NCI-H146 (cell line): ENCODE data around the gene ADAM23.

Experiments used
- DNase-seq: peaks from one replicate; lab custom pipeline; 2025; lab: John Stamatoyannopoulos, UW

The ADAM23 gene

DNA sequence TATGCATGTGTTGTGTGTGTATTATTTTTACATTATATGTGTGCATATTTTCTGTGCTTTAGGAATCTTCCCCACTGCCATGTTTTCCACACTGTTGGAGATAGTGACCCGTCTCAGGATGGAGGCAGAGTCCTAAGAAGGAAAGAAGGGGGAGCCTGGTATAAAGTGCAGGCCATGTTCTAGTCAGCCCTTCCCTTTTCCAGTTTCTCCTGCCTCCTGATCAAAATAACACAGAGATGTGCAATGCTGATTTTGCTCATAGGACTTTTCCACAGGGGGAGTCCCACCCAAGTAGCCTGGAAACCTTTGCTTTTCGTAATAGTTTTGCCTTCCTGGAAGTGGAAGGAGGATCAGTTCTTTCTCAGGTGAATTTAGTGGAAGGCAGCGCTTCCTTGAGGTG lies 126.1 kb downstream of the ADAM23 start:
- DNase-seq = no peak

DNA sequence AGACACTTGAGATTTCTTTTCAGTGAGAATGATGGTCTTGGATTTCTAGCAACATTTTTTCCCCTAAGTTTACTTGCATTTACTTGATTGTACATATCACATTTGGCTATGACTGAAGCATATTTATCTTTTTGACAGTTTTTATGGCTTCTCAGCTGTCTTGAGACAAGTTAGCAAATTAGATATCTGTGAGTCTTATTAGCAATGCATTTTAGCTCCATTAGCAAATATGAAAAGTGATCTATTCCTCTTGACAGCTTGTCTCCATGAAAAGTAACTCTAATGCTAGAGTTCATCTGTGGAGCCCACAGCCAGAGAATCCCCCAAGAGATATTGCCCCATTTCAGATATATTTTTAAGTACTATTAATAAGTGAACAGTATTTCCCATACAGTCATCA lies 126.9 kb downstream of the ADAM23 start:
- DNase-seq = no peak

DNA sequence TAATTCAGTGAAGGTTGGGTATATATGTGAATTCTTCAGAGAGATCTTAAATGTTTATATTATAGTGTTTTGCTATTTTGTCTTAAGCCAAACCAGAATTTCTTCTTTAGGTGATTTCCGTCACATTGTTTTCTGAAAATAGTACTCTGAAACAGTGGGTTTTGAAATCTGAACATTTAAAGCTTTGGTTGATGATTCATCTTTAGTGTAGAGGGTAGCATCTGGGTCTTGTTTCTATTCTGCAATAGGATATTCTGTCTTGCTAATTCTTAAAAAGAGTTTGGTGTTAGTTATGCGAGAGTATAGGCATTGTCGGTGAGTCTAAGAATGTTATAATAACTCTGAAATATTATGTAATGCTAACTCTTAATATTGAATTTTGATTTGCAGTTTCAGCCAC lies 129.4 kb downstream of the ADAM23 start:
- DNase-seq = no peak

DNA sequence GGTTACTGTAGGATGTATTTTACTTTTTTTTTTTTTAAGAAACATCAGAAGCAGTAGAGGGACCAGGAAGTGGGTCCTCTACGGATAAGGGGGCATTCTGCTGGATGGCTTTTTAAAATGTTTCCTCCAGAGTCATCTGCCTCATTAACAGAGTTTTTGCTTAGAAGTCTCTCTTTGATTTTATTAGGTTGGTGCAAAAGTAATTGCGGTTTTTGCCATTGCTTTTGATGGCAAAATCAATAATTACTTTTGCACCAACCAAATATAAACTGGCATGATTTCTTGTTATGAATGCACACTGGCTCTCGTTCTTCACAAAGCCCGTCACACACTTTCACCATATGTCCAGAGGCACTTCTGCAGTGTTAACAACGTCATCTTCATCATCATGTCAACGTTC lies 130.5 kb downstream of the ADAM23 start:
- no peak for DNase-seq

DNA sequence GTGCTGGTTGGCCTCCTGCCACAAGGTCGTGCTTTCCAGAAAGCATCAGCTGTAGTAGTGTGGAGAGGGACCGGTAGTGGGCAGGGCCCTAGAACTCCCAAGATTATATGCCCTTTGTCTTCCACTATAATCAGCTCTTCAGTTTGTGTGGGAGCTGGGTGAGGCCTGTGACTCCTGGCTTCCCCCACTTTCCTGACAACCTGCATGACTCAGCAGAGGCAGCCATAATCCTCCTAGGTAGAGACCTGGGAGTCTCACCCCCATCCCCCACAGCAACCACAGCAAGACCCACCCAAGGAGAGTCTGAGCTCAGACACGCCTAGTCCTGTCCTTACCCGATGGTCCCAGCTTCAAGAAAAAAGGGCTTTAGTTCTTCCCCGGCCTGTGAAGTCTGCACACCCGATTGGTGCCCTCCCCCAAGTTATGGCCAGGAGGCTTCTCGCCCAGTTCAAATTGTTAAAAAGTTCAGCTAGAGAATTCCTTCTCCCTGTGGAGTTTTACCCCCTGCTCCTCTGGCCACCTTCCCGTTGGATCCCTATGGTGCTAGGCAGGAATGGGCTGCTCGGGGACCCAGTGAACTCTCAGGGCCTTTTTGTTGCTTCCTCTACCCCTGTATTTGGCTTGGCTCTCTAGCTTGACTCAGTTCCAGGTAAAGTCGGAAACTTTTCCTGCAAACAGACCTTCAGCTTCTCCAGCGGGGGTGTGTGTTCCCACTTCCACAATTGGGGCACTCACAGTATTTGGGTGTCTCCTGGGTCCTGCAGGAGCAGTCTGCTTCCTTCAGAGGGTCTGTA lies 141.2 kb downstream of the ADAM23 start:
- no peak for DNase-seq

DNA sequence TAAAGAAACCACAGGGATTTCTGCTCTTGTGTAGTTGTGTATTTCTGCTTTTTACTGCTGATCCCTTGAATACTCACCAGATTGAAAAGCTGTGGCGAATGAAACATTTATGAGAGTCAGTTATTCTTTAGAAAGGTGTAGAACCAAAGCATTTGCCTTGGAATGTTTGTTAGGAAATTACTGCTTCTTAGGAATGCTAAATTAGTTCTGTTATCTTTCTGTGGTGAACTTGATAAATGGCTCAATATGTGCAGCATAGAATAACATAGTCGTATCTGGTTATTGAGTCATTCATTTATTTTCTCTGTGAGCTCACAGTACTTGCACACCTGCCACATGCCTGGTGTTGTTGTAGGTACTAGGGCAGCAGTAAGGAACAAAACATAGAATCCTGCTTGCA lies 142.0 kb downstream of the ADAM23 start:
- no peak for DNase-seq

DNA sequence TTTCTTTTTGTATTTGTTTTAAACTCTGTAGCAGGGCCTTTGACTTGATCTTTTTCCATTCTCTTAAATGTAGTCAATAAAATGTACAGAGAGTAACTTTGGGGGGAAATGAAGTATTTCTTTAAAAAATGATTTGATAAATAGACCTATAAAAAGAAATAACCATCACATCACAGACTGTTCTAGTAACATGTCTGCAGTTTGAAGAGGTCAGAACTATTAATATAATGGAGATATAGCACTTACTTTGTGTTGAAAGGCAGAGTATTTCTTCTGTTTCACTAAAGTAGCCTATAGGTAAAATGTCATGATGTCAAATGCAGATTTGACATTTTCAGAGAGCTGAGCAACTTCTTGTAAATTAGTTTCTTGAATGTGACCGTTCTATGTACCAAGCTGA lies 143.3 kb downstream of the ADAM23 start:
- no peak for DNase-seq

DNA sequence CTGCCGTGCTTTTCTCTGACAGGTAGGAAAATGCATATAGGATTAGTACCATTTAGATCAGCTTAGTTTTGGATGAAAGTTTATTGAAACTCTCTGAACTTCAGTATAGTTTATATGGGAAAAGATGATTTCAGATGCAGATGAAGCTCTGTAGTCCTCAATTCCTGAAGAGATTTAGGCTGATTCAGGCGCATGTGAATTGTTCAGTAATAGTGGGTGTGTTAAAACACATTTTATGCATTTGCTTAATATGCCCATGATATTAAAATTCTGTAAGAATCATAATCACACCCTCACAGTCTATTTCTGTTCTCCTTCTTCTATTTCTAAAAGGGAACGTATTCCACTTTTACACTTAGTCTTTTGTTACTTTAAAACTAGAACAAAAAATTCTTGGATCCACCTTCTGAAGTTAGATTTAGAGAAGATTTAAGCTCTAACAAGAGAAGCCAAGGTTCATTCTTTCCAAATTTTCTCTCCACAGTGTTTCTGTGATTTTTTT lies 154.4 kb downstream of the ADAM23 start:
- DNase-seq = no peak

DNA sequence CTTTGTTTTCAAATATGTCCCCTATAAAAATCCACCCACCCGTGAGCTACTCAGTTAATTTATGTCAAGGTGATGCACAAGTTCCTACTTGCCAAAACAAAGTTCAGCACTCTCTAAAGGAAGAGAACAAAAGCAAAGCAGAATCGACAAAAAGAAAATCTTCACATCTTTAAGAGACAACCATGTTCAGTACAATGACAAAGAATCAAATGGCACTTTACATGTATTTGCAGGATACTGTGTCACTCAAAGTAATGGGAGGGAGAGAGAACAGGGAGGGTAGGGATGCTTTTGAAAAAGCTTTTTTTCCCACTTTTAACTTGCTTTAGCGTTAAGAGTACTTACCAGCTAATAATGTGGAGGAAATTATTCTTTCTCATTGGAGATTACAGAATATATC lies 159.9 kb downstream of the ADAM23 start:
- no peak for DNase-seq

DNA sequence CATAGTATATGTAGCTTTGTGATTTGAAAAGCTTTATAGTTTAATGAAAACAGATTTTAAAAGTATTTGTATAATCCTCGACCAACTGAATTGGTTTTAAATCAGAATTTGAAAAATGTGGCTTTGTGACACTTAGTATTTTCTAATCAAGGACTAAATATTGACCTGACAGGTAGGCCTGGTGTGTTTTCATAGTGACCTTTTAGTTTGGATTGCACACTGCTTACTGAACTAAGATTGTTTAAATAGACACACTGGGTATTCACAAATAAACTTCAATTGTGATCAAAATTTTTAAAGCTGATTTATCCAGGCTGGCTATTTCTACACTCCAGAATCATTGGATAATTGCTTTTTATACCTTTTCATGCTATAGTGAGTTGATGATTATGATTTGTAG lies 167.1 kb downstream of the ADAM23 start:
- DNase-seq = no peak

DNA sequence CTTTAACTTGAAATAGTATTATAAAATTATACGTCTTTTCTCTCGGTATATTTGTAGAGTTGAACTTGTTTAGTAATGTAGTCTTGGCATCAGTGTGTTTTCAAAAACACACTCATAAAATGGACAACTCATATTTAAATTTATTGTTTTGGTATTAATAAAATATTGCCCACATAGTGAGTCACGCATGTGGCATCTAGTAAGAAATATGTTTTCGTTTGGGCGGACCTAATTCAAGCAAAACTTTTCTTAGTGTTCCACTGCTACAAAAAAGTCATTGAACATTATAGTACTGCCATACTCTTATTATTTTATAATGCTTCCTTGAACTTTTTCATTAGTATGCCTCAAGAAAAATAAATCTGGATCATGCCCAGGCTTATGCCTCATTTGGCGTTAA lies 167.9 kb downstream of the ADAM23 start:
- DNase-seq = no peak

DNA sequence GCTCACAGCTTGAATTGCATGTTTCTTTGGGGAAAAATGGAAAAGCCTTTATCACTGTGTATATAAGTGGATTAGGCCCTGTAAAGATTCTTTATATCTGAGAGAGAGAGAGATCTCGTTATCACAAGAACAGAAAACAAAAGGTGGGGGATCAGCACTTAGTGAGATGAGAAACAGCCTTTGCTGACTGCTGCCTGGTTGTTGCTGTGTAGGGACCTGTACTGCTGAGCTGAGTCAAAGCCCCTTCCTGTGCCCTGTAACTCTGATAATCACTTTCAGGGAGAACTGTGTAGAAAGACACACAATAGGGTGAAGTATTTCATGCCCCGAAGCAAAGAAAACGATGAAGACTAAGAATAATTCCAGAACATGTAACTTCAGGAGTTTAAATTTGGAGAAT lies 168.4 kb downstream of the ADAM23 start:
- no peak for DNase-seq

DNA sequence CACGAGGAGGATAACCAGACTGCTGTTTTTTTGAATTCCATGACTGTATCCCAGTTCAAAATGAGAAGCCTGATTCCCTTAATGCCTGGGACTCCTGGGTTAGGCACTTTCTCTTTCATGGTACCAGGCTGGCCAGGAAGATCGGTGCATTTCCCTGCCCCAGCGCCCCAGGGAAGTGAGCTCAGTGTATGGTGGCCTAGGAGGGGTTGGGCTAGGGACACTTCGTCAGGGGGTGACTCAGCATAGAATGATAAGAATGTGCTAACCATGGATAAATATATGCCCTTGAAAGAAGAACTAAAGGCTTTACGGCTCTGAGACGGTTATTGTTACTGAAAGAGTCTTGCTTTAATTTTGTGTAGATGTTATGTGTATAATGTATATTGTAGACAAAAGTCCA lies 171.5 kb downstream of the ADAM23 start:
- no peak for DNase-seq

DNA sequence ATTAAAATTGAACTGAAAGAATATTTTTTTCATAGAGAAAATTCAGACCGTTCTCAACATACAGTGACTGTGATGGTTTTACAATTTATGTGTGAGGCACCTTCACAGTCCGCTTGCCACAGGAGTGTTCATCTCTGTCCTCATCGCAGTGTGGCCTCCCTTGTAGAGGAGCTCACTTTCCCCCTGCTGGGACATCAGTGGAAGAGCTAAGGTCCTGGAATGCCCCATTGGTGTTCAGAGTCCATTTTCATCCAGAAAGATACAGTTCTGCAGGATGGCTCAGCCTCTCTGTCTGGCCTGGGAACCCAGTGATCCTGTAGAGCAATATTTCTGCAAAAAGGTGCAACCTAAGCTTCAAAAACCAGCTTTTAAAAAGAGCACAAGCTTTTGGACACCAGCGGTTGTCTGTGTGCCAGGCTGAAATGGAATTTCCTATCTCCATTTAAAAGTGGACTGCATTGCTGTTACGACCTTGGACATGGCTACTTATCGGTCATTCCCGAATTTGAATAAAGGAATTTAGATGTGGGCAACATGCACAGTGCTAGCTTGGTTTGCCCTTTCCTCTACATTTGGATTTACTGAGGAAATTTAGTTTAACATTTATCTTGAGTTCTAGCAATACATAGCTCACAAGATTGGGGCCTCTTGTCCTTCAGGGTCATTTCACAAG lies 172.2 kb downstream of the ADAM23 start:
- DNase-seq = no peak

DNA sequence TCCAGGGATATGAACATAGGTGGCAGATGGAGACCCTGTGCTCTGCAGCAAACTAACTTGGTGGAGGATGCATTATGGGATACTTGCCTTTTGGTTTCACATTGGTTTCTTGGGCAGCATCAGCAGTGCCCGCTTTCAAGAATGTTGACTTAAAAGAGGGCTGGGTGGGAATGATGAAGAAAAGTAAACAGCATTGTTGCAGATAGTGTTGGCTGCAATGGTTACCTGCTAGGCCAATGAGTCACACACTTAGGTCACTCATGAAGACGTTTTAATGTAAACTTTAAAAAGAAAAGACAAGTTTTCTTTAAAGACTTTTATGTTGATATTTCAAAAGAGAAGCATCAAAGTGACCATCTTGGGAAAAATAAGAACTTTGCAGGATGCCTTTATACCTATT lies 172.8 kb downstream of the ADAM23 start:
- no peak for DNase-seq

DNA sequence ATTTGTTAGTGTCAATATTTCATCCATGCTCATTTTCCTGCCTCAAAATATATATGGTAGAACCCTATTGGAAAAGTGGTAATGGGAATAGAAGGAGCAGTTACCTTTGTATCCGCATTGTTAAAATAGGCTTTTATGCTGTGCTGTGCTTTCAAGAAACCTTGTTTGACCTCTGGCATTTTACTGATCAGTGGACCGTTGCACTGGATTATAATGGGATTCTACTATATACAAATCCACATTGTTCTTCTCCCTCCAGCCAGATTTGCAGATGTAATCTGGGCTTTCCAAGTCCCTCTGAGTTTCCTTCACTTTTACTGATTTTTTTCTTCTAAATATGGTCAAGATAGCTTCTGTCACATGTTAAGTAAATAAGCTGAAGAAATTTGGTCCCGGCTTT lies 175.7 kb downstream of the ADAM23 start:
- no peak for DNase-seq

DNA sequence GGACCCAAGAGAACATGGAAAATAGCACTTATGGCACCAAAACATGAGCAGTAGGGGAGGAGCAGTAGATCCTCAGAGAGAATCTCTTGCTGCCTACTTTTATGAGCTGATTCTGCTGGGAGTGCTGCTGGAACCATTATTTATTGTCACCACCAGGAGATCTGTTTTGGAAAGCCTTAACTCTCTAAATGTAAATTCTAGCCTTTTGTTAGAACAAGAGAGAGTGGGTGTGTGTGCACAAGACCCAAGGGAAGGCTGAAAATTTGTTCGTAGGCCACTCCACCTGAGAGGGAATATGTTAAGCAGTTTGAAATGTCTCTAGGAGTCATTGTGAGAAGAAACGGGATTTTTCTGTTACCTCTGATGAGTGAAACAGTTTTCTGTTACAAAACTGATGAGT lies 182.8 kb downstream of the ADAM23 start:
- DNase-seq = no peak

DNA sequence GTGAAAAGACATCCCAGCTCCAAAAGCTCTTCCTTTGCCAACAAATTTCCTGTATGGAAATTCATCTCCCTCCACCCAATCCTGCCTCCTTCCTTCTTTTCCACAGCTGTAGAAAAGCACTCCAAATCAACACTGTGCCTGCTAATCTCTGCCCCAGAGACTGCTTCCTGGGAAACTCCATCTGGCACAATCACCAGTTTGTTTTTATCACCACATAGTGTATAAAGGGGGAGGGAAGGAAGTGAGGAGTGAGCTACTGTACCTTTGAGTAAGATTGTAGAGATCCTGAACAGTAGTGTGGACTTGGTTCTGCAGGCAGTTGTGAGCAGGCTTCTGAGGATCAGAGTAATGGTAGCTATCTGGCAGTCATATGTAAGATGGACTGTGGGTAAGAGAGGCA lies 184.3 kb downstream of the ADAM23 start:
- DNase-seq = no peak

DNA sequence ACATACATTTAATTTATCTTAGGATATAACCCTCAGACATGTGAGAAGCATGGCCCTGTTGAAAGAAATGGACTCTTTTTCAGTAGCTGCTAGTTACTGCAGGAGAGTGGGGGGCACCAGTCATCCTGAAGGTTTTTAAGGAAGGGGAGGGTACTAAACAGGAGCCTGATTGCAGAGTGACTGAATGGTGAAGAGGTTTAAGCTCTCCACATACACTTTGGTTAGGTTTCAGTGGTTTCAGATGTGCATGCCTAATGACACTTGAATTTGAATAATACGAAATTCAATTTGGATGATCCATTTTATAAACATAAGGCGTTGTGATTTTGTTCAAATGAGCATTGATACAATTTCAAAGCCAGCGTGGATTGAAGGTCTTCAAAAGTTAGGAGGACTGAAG lies 188.0 kb downstream of the ADAM23 start:
- DNase-seq = no peak

DNA sequence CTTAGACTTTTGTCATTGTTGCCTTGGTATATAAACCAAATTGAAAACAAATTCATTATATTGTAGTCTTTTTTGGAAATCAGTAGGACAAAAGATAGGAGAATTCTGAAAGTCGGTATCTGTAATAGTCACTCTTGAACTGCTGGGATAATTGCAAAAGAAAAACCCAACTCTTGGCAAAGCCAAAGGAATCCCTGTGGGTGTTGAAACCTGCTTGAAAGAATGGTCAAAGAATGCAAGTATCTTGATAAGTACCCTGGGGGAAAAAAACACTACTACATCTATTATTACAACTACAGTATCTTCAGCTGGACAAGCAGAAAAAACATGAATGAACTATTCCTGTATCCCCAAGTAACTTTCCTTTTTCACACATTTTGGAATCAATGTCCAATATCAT lies 191.7 kb downstream of the ADAM23 start:
- DNase-seq = no peak

DNA sequence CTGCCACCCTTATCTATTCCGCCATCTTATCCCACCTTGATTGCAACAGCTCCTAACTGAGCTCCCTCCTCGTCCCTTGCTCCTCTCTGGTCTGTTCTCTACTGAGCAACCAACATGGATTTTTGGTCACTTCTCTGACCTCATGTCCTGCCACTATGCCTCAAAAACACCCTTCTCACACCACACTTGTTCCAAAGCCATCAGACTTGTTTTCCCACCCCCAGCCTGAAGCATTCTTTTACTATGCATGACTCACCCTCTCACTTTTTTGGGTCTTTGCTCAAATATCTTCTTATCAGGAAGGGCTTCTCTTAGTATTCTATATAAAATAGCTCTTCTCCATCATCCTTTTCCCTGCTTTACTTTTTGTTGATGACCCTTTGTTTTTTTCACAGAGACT lies 196.3 kb downstream of the ADAM23 start:
- no peak for DNase-seq

DNA sequence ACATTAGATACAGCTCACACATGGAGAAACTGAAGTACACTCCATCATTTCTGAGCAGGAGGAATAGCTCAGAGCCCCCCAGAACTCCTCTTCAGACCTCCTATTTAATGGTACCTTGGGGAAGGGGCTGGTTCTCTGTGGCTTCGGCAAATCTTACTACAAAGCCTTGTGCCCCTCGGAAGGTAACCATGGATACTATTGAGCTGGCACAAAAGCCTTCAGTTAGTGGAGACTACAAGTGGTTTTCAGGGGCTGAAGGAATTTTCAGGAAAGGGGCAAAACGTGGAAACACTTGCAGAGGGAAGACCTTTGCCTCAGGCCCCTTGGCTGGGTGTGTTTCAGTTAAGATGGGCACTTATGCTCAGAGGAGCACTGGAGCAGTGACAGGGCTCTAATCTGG lies 197.9 kb downstream of the ADAM23 start:
- no peak for DNase-seq

DNA sequence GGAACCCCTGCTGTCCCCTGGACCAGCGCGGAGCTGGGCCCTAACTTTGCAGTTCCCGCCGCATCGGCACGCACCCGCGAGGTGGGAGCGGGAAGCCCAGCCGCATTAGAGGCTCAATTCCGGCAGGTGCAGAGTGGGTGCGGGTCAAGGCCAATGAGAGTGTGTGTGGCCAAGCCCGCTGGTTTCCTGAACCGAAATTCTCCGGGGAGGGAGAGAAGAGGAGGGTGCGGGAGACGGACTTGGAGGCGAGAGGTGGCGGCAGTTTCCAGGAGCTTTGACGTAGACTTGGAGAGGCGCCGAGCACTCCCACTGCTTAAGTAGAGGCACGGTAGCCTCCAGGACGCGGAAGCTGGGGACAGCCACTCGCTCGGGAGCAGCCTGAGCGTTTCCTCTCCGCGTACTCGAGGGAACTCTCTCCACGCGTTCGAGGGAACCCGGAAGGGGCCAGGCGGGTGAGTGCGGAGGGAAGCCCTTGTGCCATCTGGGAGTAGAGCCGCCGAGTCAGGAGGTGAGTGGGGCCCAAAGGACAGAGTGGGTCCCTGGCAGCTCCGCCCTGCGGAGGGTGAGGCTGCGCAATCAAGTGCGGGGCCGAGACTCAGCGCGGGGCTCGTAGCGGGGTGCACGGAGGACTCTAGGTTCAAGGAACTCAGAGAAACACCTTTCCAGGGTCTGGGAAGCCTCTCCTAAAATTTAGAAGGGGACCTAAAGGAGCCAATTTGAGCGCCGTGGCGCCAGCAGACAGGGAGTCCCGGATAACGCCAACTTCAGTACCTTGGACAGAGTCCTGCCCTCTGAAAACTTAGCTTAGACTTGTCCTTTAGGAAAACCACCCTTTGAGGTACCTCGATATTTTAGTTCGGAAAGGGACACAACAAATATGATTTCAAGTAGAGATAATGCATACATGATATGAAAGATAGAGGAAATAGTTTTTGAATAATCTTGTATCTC lies 199.0 kb downstream of the ADAM23 start, which contains the start of gene FAM237A:
Gene FAM237A, plus strand, starts transcription at position 413 of the 951 bp plus-strand sequence. CDS start 1,750 bp downstream, outside the sequence.
- DNase-seq = no peak
